ENCODE results near the gene AARS1. TPM values are rescaled to one million over a fixed set of nuclear protein-coding genes. Genes with fewer than 3 reads are reported as not detected.

Gene AARS1
- total and polyA plus RNA-seq, 2 donors from 2014 or later: 58.2 to 111 TPM

GRCh38 chr16:70257391-70257790 is 31.9 kb downstream of the AARS1 start:
- H3K27ac ChIP-seq (ENCODE audit: low read depth in 2 of 2, low read length in 2 of 2): no peak overlapping the region
- intact Hi-C loops (cut with DNase I): no loop called here
- peaks cover 5 to 70% (median 57%) of the 10 kb centered on the region in 3 donors for H3K36me3 ChIP-seq (ENCODE audit: control insufficient read depth in 2 of 3, insufficient read depth in 3 of 3, low read length in 3 of 3)
- DNase-seq: no peak
- no peaks in the 10 kb centered on the region for H3K9me3 ChIP-seq (ENCODE audit: control insufficient read depth in 2 of 3, insufficient read depth in 1 of 3, low read length in 3 of 3)
- H3K27me3 ChIP-seq (ENCODE audit: control insufficient read depth, insufficient read depth, low read length): no peaks in the 10 kb centered on the region
- no peak overlapping the region for H3K4me3 ChIP-seq (ENCODE audit: low read length in 3 of 3)
- no peak overlapping the region for H3K9ac ChIP-seq (ENCODE audit: low read length in 3 of 3)
- no peaks in the 10 kb centered on the region for H3K4me1 ChIP-seq (ENCODE audit: control insufficient read depth in 2 of 3, insufficient read depth in 2 of 3, low read depth in 1 of 3, low read length in 3 of 3)
- no peak for FAIRE-seq
- TF ChIP-seq CTCF (IDR thresholded peaks at IDR 0.05; ENCODE audit: borderline replicate concordance, extremely low read depth, insufficient read depth): no peak

GRCh38 chr16:70255574-70255973 is 33.7 kb downstream of the AARS1 start:
- Histone ChIP-seq H3K36me3 (ENCODE audit: control insufficient read depth in 2 of 3, insufficient read depth in 3 of 3, low read length in 3 of 3) (peaks cover 2 to 61% (median 49%) of the 10 kb centered on the region in 3 donors), H3K27ac (ENCODE audit: low read depth in 2 of 2, low read length in 2 of 2) (no peak overlapping the region), H3K4me1 (ENCODE audit: control insufficient read depth in 2 of 3, insufficient read depth in 2 of 3, low read depth in 1 of 3, low read length in 3 of 3) (peaks cover 0 to 2% (median 0%) of the 10 kb centered on the region in 3 donors), H3K27me3 (ENCODE audit: control insufficient read depth, insufficient read depth, low read length) (no peaks in the 10 kb centered on the region), H3K9me3 (ENCODE audit: control insufficient read depth in 2 of 3, insufficient read depth in 1 of 3, low read length in 3 of 3) (no peaks in the 10 kb centered on the region), H3K4me3 (ENCODE audit: low read length in 3 of 3) (no peak overlapping the region), H3K9ac (ENCODE audit: low read length in 3 of 3) (no peak overlapping the region)
- DNase-seq (no peak), FAIRE-seq (no peak)
- intact Hi-C loops (cut with DNase I): no loop called here
- no peak for TF ChIP-seq CTCF (IDR thresholded peaks at IDR 0.05; ENCODE audit: borderline replicate concordance, extremely low read depth, insufficient read depth)

GRCh38 chr16:70254965-70255286 is 34.4 kb downstream of the AARS1 start:
- DNase-seq: no peak
- peaks cover 0 to 4% (median 0%) of the 10 kb centered on the region in 3 donors for H3K4me1 ChIP-seq (ENCODE audit: control insufficient read depth in 2 of 3, insufficient read depth in 2 of 3, low read depth in 1 of 3, low read length in 3 of 3)
- no peak overlapping the region for H3K27ac ChIP-seq (ENCODE audit: low read depth in 2 of 2, low read length in 2 of 2)
- intact Hi-C loops (cut with DNase I): no loop called here
- H3K4me3 ChIP-seq (ENCODE audit: low read length in 3 of 3): no peak overlapping the region
- H3K27me3 ChIP-seq (ENCODE audit: control insufficient read depth, insufficient read depth, low read length): no peaks in the 10 kb centered on the region
- no peak overlapping the region for H3K9ac ChIP-seq (ENCODE audit: low read length in 3 of 3)
- TF ChIP-seq CTCF (IDR thresholded peaks at IDR 0.05; ENCODE audit: borderline replicate concordance, extremely low read depth, insufficient read depth): no peak
- no peak for FAIRE-seq
- H3K36me3 ChIP-seq (ENCODE audit: control insufficient read depth in 2 of 3, insufficient read depth in 3 of 3, low read length in 3 of 3): peaks cover 2 to 61% (median 44%) of the 10 kb centered on the region in 3 donors
- H3K9me3 ChIP-seq (ENCODE audit: control insufficient read depth in 2 of 3, insufficient read depth in 1 of 3, low read length in 3 of 3): no peaks in the 10 kb centered on the region
